Activated CD4-positive, alpha-beta T cell treated with anti-CD3 and anti-CD28 coated beads, Interleukin-2, amount 50 U/mL, for 48 hours (primary cell): ENCODE data around the gene CERK.
"Not testable (repeated sequence)": the region's sequence is repeated elsewhere in the genome, so short reads cannot be mapped to it uniquely, and the experiment has no call there.

Experiments used
- DNase-seq, 2 experiments: peaks; one replicate each; pipeline ENCODE4 v3.0.0-alpha.2; 2020

Gene CERK

GRCh38 chr22:46640293-46641055 is 97.6 kb downstream of the CERK start:
- no peak for DNase-seq

GRCh38 chr22:46639843-46640242 is 98.2 kb downstream of the CERK start:
- no peak for DNase-seq

- no peak for DNase-seq
These were observed 99.2 kb downstream of the CERK start for GRCh38 chr22:46638601-46639431.

- DNase-seq: no peak
These were observed 100.1 kb downstream of the CERK start for GRCh38 chr22:46637711-46638600.

GRCh38 chr22:46636221-46637002 is 101.6 kb downstream of the CERK start:
- DNase-seq: no peak

- no peak for DNase-seq
These were observed 102.3 kb downstream of the CERK start for GRCh38 chr22:46635756-46636155.

- not testable (repeated sequence) for DNase-seq
These were observed 102.9 kb downstream of the CERK start for GRCh38 chr22:46634973-46635685.
